ENCODE data around the gene EPHB1.

Gene EPHB1

GRCh38 chr3:135243616-135244015, 448.6 kb downstream of the EPHB1 start:
- Histone ChIP-seq H3K27ac (ENCODE audit: poor library complexity, severe bottlenecking) (no peak overlapping the region), H3K9me3 (ENCODE audit: severe bottlenecking) (no peaks in the 10 kb centered on the region), H3K27me3 (ENCODE audit: insufficient read depth, poor library complexity, severe bottlenecking) (no peaks in the 10 kb centered on the region), H3K4me1 (ENCODE audit: insufficient read depth, poor library complexity, severe bottlenecking) (no peaks in the 10 kb centered on the region), H3K36me3 (ENCODE audit: low read depth) (no peaks in the 10 kb centered on the region), H3K4me3 (ENCODE audit: severe bottlenecking) (no peak overlapping the region)
- DNase-seq (ENCODE audit: low spot score), result no peak
- ATAC-seq (ENCODE audit: low read depth), result no peak
- TF ChIP-seq CTCF (IDR thresholded peaks at IDR 0.05; ENCODE audit: poor library complexity, severe bottlenecking), result no peak

- Histone ChIP-seq H3K36me3 (ENCODE audit: low read depth) (no peaks in the 10 kb centered on the region), H3K4me1 (ENCODE audit: insufficient read depth, poor library complexity, severe bottlenecking) (no peaks in the 10 kb centered on the region), H3K4me3 (ENCODE audit: severe bottlenecking) (no peak overlapping the region), H3K27ac (ENCODE audit: poor library complexity, severe bottlenecking) (no peak overlapping the region), H3K27me3 (ENCODE audit: insufficient read depth, poor library complexity, severe bottlenecking) (no peaks in the 10 kb centered on the region), H3K9me3 (ENCODE audit: severe bottlenecking) (no peaks in the 10 kb centered on the region)
- no peak for DNase-seq (ENCODE audit: low spot score)
- no peak for TF ChIP-seq CTCF (IDR thresholded peaks at IDR 0.05; ENCODE audit: poor library complexity, severe bottlenecking)
- no peak for ATAC-seq (ENCODE audit: low read depth)
Measured at GRCh38 chr3:135246027-135246426, 451.0 kb downstream of the EPHB1 start.

- Histone ChIP-seq H3K4me1 (ENCODE audit: insufficient read depth, poor library complexity, severe bottlenecking) (no peaks in the 10 kb centered on the region), H3K27me3 (ENCODE audit: insufficient read depth, poor library complexity, severe bottlenecking) (no peaks in the 10 kb centered on the region), H3K27ac (ENCODE audit: poor library complexity, severe bottlenecking) (no peak overlapping the region), H3K4me3 (ENCODE audit: severe bottlenecking) (no peak overlapping the region), H3K9me3 (ENCODE audit: severe bottlenecking) (no peaks in the 10 kb centered on the region), H3K36me3 (ENCODE audit: low read depth) (no peaks in the 10 kb centered on the region)
- DNase-seq (ENCODE audit: low spot score) (no peak), ATAC-seq (ENCODE audit: low read depth) (no peak)
- TF ChIP-seq CTCF (IDR thresholded peaks at IDR 0.05; ENCODE audit: poor library complexity, severe bottlenecking), result no peak
Measured at GRCh38 chr3:135248213-135248612, 453.2 kb downstream of the EPHB1 start.

- no peaks in the 10 kb centered on the region for H3K27me3 ChIP-seq (ENCODE audit: insufficient read depth, poor library complexity, severe bottlenecking)
- no peak for ATAC-seq (ENCODE audit: low read depth)
- no peak for DNase-seq (ENCODE audit: low spot score)
Measured at GRCh38 chr3:135249186-135249585, 454.1 kb downstream of the EPHB1 start.

GRCh38 chr3:135258916-135259315, 463.9 kb downstream of the EPHB1 start:
- DNase-seq (ENCODE audit: low spot score) (no peak), ATAC-seq (ENCODE audit: low read depth) (no peak)
- H3K27ac ChIP-seq (ENCODE audit: poor library complexity, severe bottlenecking), result no peak overlapping the region
- no peak for TF ChIP-seq CTCF (IDR thresholded peaks at IDR 0.05; ENCODE audit: poor library complexity, severe bottlenecking)
- H3K36me3 ChIP-seq (ENCODE audit: low read depth), result no peaks in the 10 kb centered on the region
- no peak overlapping the region for H3K4me3 ChIP-seq (ENCODE audit: severe bottlenecking)
- no peaks in the 10 kb centered on the region for H3K9me3 ChIP-seq (ENCODE audit: severe bottlenecking)
- H3K27me3 ChIP-seq (ENCODE audit: insufficient read depth, poor library complexity, severe bottlenecking), result no peaks in the 10 kb centered on the region
- H3K4me1 ChIP-seq (ENCODE audit: insufficient read depth, poor library complexity, severe bottlenecking), result no peaks in the 10 kb centered on the region

More at GRCh38 chr3:135249186-135249585, 454.1 kb downstream of the EPHB1 start:
- Histone ChIP-seq H3K4me3 (ENCODE audit: severe bottlenecking) (no peak overlapping the region), H3K9me3 (ENCODE audit: severe bottlenecking) (no peaks in the 10 kb centered on the region), H3K27ac (ENCODE audit: poor library complexity, severe bottlenecking) (no peak overlapping the region), H3K36me3 (ENCODE audit: low read depth) (no peaks in the 10 kb centered on the region), H3K4me1 (ENCODE audit: insufficient read depth, poor library complexity, severe bottlenecking) (no peaks in the 10 kb centered on the region)
- TF ChIP-seq CTCF (IDR thresholded peaks at IDR 0.05; ENCODE audit: poor library complexity, severe bottlenecking), result no peak
